HepG2 (cell line): ENCODE data around the gene GPR37L1. TPM values are rescaled to one million over a fixed set of nuclear protein-coding genes. Genes with fewer than 3 reads are reported as not detected.
A peak's percentile ranks its signal among the peaks of the same experiment; 100 is the strongest.

Experiments
- ATAC-seq: fragments of 200-7000 bp; cut with Tn5 transposase; 3 replicates; pipeline ENCODE4 v1.9.1; 2020; ENCODE audit warnings: mild to moderate bottlenecking, moderate library complexity
- BruUV-seq: library from RNA; stranded (reverse); fragments of 400-500 nt; replicated peaks from 2 replicates; lab custom pipeline; 2021; lab: Mats Ljungman, UMichigan
- CTCF ChIA-PET: fragments of 300-600 bp; formaldehyde crosslinking; extraction: SDS; loops from one replicate; lab custom pipeline; 2021; ENCODE audit warnings: low total read pairs, inconsistent platforms, low intra/inter-chr PET ratio; lab: Yijun Ruan, JAX
- POLR2A ChIA-PET: fragments of 350-600 bp; sonication (Branson Sonifier 250); formaldehyde crosslinking; loops from one replicate; lab custom pipeline; 2020; ENCODE audit warnings: antibody characterized with exemption, inconsistent platforms; lab: Yijun Ruan, JAX
- DNase-seq: peaks from one replicate; pipeline ENCODE4 v3.0.0-alpha.2; 2015; ENCODE audit warnings: low spot score
- FAIRE-seq: peaks from 3 replicates; lab custom pipeline; 2011; peaks lifted over from hg19 to GRCh38; lab: Jason Lieb, UNC
- H2AFZ ChIP-seq: one replicate; pipeline ENCODE4 v1.6.1; 2011; ENCODE audit warnings: low read length, inconsistent platforms
- H3K27ac ChIP-seq: fragments of 300-600 bp; 3 replicates; pipeline ENCODE4 v1.8.0; 2011; ENCODE audit warnings: mixed run types, mild to moderate bottlenecking, mixed read lengths, low read length, inconsistent platforms; ENCODE audit not compliant: insufficient read depth; ENCODE audit errors: extremely low read length
- H3K27me3 ChIP-seq, 2 experiments: fragments of 200-600 bp in 1 of 2; 2 replicates in 1 of 2; 3 replicates in 1 of 2; pipeline versions ENCODE4 v1.6.0 to v1.8.0; 2011; ENCODE audit warnings: low read length in 2 of 2, mild to moderate bottlenecking in 2 of 2, moderate library complexity in 2 of 2, inconsistent platforms in 1 of 2; ENCODE audit not compliant: insufficient read depth in 2 of 2, control insufficient read depth in 1 of 2
- H3K36me3 ChIP-seq, 2 experiments: fragments of 200-600 bp in 1 of 2; replicated peaks in 1 of 2; 2 replicates in 1 of 2; 3 replicates in 1 of 2; pipeline versions ENCODE4 v1.5.1 to v1.8.0; 2011; ENCODE audit warnings: low read length in 2 of 2, inconsistent platforms in 1 of 2; ENCODE audit not compliant: insufficient read depth in 2 of 2, control insufficient read depth in 1 of 2
- H3K4me1 ChIP-seq: 2 replicates; pipeline ENCODE4 v1.5.1; 2012; ENCODE audit warnings: low read length, inconsistent platforms; ENCODE audit not compliant: insufficient read depth
- H3K4me2 ChIP-seq: 2 replicates; pipeline ENCODE4 v1.6.0; 2011; ENCODE audit warnings: low read depth, low read length, inconsistent platforms
- H3K4me3 ChIP-seq, 3 experiments: fragments of 200-600 bp in 1 of 3; sonication (generic), shearing (Covaris generic) in 1 of 3; replicated peaks in 1 of 3; 2 replicates each; pipeline ENCODE4 v1.5.1; 2011 to 2016; ENCODE audit warnings: low read length in 3 of 3, inconsistent platforms in 2 of 3, low read depth in 2 of 3, mild to moderate bottlenecking in 2 of 3, control low read depth in 1 of 3, mixed read lengths in 1 of 3; ENCODE audit not compliant: insufficient read depth in 1 of 3
- H3K79me2 ChIP-seq: one replicate; pipeline ENCODE4 v1.6.1; 2011; ENCODE audit warnings: low read length, inconsistent platforms; ENCODE audit not compliant: insufficient read depth
- H3K9ac ChIP-seq: 2 replicates; pipeline ENCODE4 v1.6.0; 2011; ENCODE audit warnings: mild to moderate bottlenecking, low read depth, low read length, inconsistent platforms; ENCODE audit not compliant: insufficient read depth
- H3K9me3 ChIP-seq: 2 replicates; pipeline ENCODE4 v1.5.1; 2012; ENCODE audit warnings: mild to moderate bottlenecking, low read length
- H4K20me1 ChIP-seq: 2 replicates; pipeline ENCODE4 v1.6.0; 2011; ENCODE audit warnings: inconsistent platforms, mild to moderate bottlenecking, low read length, moderate library complexity; ENCODE audit not compliant: insufficient read depth
- CREB1 ChIP-seq, 2 experiments: fragments of 450-650 bp in 1 of 2; IDR thresholded peaks; 2 replicates each; pipeline ENCODE4 v1.6.1; 2016 to 2017; ENCODE audit warnings: control low read depth in 1 of 2, mild to moderate bottlenecking in 1 of 2, missing compliant biosample characterization in 1 of 2, missing genetic modification characterization in 1 of 2
- ETV6 ChIP-seq: sonication (generic); formaldehyde crosslinking; conservative IDR thresholded peaks from 2 replicates; pipeline ENCODE4 v1.4.0; 2020; ENCODE audit warnings: missing genetic modification reagents
- GFI1 ChIP-seq: sonication (generic); formaldehyde crosslinking; IDR thresholded peaks from 2 replicates; pipeline ENCODE4 v1.5.0; 2020; ENCODE audit warnings: missing genetic modification reagents, mild to moderate bottlenecking, borderline replicate concordance
- SP5 ChIP-seq: IDR thresholded peaks from 2 replicates; pipeline ENCODE4 v1.6.1; 2016; ENCODE audit warnings: low read depth, borderline replicate concordance
- SRSF1 ChIP-seq: fragments of 200-400 bp; formaldehyde crosslinking; optimal IDR thresholded peaks from 2 replicates; pipeline ENCODE3; 2017; ENCODE audit warnings: mild to moderate bottlenecking, low read depth, low read length, moderate library complexity
- STAT5B ChIP-seq: sonication (generic); formaldehyde crosslinking; IDR thresholded peaks from 2 replicates; pipeline ENCODE4 v1.4.0; 2020; ENCODE audit warnings: missing genetic modification reagents
- SUZ12 ChIP-seq: fragments of 150-350 bp; IDR thresholded peaks from 2 replicates; pipeline ENCODE4 v1.6.1; 2014; ENCODE audit warnings: low read depth, low read length
- ZNF138 ChIP-seq: sonication (generic); formaldehyde crosslinking; IDR thresholded peaks from 2 replicates; pipeline ENCODE4 v1.5.0; 2020; ENCODE audit warnings: mild to moderate bottlenecking, low read depth, missing genetic modification reagents
- ZNF235 ChIP-seq: sonication (generic); formaldehyde crosslinking; IDR thresholded peaks from 2 replicates; pipeline ENCODE4 v1.8.1; 2023; ENCODE audit warnings: mild to moderate bottlenecking, missing genetic modification reagents, borderline replicate concordance
- ZNF253 ChIP-seq: sonication (generic); formaldehyde crosslinking; IDR thresholded peaks from 2 replicates; pipeline ENCODE4 v1.8.0; 2022; ENCODE audit warnings: mild to moderate bottlenecking, missing genetic modification reagents, borderline replicate concordance
- ZNF790 ChIP-seq: sonication (generic); formaldehyde crosslinking; IDR thresholded peaks from 2 replicates; pipeline ENCODE4 v1.8.0; 2022; ENCODE audit warnings: missing genetic modification reagents, mild to moderate bottlenecking, borderline replicate concordance
- WGBS: methylation state at CpG from one replicate; pipeline ENCODE4 v1.1.6; 2017; ENCODE audit warnings: low lambda C conversion rate; 5-methylcytosine and 5-hydroxymethylcytosine counted together
- in situ Hi-C: cut with HindIII; loops from 2 replicates; pipeline ENCODE4 v1.10.0; 2017; ENCODE audit warnings: low pct_unique_long_range_greater_than_20kb; ENCODE audit not compliant: extremely low pct_ligation_motif_present
- intact Hi-C: fragments of 100-400 bp; cut with micrococcal nuclease; formaldehyde crosslinking; loops from one replicate; pipeline ENCODE4 v1.10.0; 2022; ENCODE audit not compliant: unreplicated experiment
- polyA plus RNA-seq, 8 experiments: library from polyadenylated mRNA; depleted of rRNA in 3 of 8; stranded (reverse) in 7 of 8; unstranded in 1 of 8; fragments of >200 nt; fragmentation: Illumina TruSeq in 4 of 8; extraction: Trizol in 4 of 8; gene quantifications; 2 replicates each; pipeline versions ENCODE4 v1.2.1 to v1.2.3, GENCODE V29; 2011 to 2016; ENCODE audit warnings: low read depth in 4 of 8, missing spikeins in 1 of 8, mixed read lengths in 1 of 8; ENCODE audit not compliant: insufficient read depth in 1 of 8
- total RNA-seq, 5 experiments: library from RNA; depleted of rRNA; stranded (reverse); fragments of >200 nt; fragmentation: Illumina TruSeq; extraction: Trizol; gene quantifications; 2 replicates each; pipeline ENCODE4 v1.2.3, GENCODE V29; 2016; ENCODE audit warnings: low read depth in 1 of 5
- TF ChIP-seq, protein P1 (sequence below): sonication (generic); formaldehyde crosslinking; IDR thresholded peaks from 2 replicates; pipeline ENCODE4 v1.4.0; 2020; ENCODE audit warnings: missing genetic modification reagents
- TF ChIP-seq, protein P2 (sequence below): sonication (generic); formaldehyde crosslinking; IDR thresholded peaks from 2 replicates; pipeline ENCODE4 v1.5.1; 2020; ENCODE audit warnings: missing genetic modification reagents, mild to moderate bottlenecking, borderline replicate concordance

Gene GPR37L1
- total and polyA plus RNA-seq, 2 of the 13 experiments (the other 11 are each of a cell fraction or from before 2014, with no cell fraction given), result 0.13 TPM; not detected in 1

DNA sequence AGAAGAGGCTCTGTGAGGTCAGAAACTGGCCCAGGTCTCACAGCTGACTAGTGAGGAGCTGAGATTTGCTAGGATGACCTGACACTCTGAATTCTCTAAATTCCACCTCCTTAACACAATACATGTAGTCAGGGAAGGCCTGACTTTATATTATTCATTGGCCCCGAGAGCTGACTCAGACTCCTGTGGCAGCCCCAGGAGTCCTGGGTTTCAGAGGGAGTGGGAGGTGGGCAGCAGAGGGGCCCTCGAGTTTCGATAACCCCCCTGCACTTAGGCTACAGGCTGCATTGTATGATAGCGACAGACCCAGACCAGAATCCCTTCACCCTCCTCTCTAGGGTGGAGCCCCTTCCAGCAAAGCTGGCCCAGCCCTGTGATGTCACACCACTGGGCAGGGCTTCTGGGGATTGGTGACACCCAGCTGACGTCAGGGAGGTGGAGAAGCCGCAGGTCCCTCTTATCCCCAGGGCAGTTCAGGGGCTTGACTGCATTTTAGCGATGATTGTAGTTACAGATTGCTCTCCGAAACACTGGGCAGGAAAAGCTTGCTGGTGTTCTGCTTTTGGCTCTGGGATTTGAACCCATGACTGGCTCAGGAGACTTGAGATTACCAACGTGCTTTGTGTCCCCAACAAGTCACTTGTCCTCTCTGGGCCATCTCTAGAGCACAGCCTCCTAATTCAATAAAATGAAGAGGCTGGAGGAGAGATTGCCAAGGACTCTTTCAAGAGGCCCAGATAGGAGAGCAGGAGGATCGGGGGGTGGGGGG lies 17.0 kb upstream of the GPR37L1 start:
- Histone ChIP-seq H2AFZ (no peak overlapping the region), H3K27me3 (peaks cover 3 to 5% of the 10 kb centered on the region in 2 experiments; a peak in 2 of 5 replicates), H3K9ac (no peak overlapping the region), H3K4me2 (peak overlapping the region; percentile 24; the same call in 1 of the 2 replicates), H3K79me2 (no peaks in the 10 kb centered on the region), H3K27ac (no peak overlapping the region), H3K9me3 (no peaks in the 10 kb centered on the region), H4K20me1 (no peaks in the 10 kb centered on the region)
- in situ Hi-C loops, result no loop called here
- DNase-seq (no peak), ATAC-seq (no peak; the same call in 2 of the 3 replicates)
- CTCF ChIA-PET, result no interaction called here
- TF ChIP-seq SRSF1 (no peak), ZNF790 (CRISPR knock-in tag) (no peak), ETV6 (no peak), STAT5B (CRISPR knock-in tag) (no peak), GFI1 (peak; percentile 75; the same call in 1 of the 2 replicates), SP5 (no peak), SUZ12 (no peak), ZNF235 (CRISPR knock-in tag) (no peak), CREB1 (IDR thresholded peaks at IDR 0.05) (peak; percentile 85), CREB1 (CRISPR knock-in tag; IDR thresholded peaks at IDR 0.05) (no peak), ZNF253 (CRISPR knock-in tag) (no peak), ZNF138 (no peak)
- TF ChIP-seq, protein P1, sequence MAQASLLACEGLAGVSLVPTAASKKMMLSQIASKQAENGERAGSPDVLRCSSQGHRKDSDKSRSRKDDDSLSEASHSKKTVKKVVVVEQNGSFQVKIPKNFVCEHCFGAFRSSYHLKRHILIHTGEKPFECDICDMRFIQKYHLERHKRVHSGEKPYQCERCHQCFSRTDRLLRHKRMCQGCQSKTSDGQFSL (CRISPR knock-in tag), result no peak
- TF ChIP-seq, protein P2, sequence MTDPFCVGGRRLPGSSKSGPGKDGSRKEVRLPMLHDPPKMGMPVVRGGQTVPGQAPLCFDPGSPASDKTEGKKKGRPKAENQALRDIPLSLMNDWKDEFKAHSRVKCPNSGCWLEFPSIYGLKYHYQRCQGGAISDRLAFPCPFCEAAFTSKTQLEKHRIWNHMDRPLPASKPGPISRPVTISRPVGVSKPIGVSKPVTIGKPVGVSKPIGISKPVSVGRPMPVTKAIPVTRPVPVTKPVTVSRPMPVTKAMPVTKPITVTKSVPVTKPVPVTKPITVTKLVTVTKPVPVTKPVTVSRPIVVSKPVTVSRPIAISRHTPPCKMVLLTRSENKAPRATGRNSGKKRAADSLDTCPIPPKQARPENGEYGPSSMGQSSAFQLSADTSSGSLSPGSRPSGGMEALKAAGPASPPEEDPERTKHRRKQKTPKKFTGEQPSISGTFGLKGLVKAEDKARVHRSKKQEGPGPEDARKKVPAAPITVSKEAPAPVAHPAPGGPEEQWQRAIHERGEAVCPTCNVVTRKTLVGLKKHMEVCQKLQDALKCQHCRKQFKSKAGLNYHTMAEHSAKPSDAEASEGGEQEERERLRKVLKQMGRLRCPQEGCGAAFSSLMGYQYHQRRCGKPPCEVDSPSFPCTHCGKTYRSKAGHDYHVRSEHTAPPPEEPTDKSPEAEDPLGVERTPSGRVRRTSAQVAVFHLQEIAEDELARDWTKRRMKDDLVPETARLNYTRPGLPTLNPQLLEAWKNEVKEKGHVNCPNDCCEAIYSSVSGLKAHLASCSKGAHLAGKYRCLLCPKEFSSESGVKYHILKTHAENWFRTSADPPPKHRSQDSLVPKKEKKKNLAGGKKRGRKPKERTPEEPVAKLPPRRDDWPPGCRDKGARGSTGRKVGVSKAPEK, result no peak
- TF ChIP-seq, all 625 proteins: peak for 2
- POLR2A ChIA-PET, result interaction anchor here (2.0 to 4.0 kb wide), 2 partner anchors 20 to 95 kb away, joined by 11 to 22 read pairs; partner anchors contain the start of gene ELF3
- Histone ChIP-seq H3K4me3 (no peak overlapping the region), H3K4me1 (peaks cover 51% of the 10 kb centered on the region), H3K36me3 (no peaks in the 10 kb centered on the region)
- BruUV-seq, result no TSS peak
- no peak for FAIRE-seq
- intact Hi-C loops, result no loop called here
- WGBS, result 11% methylated on average over 3 of the region's 10 CpGs
